GM10847 (cell line): ENCODE results near the gene CLASRP.

Experiments
- POLR2A ChIP-seq: IDR thresholded peaks from 2 replicates; pipeline ENCODE4 v1.6.1; 2011; ENCODE audit not compliant: insufficient read length; ENCODE audit errors: extremely low read depth

Gene CLASRP

DNA sequence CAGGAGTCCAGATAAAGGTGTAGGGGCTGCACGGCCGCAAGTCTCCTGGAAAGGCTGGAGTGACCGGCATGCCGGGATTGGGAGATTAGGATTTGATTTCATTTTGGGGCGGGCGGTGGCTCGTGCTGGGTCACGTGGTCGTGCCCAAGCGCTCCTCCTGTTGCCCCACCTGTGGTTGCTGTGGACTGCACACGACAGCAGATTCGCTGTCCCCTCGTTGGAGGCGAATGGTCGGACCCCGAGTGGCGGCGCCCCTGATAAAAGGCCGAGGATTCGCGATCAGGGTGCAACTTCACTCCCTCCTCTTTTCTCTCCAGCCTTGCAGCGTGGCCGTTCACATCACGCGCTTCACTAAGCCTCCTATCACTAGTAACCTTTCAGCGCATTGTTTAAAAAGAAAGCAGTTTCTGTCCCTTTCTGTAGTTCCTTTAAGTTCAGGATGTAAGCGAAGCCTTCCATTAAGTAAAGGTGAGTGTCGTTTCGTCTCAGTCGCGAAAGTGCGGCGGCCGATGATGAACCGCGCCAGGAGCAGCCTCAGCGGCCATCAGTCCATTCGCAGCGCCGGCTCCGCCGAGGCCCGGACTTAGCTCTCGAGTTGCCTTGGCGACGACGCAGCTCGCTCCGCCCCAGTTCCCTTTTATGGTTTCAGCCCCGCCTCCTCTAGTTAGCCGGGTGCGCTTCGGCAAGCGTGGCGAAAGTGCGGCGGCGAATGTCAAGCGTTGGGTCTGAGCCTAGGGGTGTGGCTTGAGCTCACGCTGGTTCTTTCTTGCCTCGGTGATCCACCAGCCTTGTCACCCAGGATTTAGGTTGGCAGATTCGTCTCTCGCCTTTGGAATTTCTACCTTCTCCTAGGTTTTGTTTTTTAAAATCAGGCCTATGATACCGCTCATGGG lies 52.4 kb downstream of the CLASRP start:
- peak; percentile 71 for TF ChIP-seq POLR2A

DNA sequence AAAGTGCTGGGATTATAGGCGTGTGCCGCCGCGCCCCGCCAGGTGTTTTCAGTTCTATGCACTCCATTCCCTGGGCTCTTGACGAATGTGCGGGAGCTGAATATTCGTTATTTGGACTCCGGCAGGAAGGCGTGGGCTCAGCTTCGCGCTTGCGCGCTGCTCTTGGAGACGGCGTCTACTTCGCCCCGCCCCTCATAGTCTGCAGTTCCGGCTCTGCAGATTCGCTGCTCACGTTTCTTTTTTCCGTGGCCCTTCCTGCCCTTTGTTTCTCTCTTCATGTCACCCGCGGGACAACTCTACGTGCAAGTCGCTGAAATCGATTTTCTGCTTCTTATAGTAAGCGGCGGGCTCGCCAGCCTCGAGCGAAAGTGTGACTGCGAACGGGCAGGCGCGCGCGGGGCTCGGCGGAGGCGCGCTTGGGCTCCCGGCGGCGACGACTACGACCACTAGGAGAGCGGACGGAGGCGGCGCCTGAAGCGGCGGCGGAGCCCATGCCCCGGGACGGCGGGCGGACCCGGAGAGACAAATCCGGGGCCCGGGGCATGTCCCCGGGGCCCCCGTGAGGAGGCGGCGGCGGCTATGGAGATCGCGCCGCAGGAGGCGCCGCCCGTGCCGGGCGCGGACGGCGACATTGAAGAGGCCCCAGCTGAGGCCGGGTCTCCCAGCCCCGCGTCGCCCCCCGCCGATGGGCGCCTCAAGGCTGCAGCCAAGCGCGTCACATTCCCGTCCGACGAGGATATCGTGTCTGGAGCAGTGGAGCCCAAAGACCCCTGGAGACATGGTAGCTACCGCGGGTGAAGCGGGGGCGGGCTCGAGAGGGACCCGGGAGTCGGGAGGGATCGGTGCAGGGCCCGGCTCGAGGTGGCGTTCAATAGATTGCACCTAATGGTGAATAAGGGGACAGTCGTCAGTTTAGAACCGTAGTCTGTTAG lies 54.2 kb downstream of the CLASRP start, which contains the start of gene PPP1R37:
TSS of gene PPP1R37 (plus strand) at position 433 of the 932 bp plus-strand sequence. CDS start at position 580, 147 bp downstream.
- TF ChIP-seq POLR2A, result peak; percentile 55

DNA sequence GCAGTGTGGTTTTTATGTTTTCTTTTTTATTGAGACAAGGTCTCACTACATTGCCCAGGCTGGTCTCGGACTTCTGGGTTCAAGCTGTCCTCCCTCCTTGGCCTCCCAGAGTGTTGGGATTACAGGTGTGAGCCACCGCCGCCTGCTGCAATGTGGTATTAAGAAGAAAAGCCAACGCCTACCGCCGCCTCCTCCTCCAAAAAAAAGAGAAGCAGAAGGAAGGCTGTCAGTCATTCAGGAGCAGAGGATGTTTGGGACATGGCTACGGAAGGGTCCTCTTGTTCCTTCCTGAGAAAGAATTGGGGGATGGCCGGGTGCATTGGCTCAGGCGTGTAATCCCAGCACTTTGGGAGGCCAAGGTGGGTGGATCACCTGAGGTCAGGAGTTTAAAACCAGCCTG lies 55.3 kb downstream of the CLASRP start:
- no peak for TF ChIP-seq POLR2A

DNA sequence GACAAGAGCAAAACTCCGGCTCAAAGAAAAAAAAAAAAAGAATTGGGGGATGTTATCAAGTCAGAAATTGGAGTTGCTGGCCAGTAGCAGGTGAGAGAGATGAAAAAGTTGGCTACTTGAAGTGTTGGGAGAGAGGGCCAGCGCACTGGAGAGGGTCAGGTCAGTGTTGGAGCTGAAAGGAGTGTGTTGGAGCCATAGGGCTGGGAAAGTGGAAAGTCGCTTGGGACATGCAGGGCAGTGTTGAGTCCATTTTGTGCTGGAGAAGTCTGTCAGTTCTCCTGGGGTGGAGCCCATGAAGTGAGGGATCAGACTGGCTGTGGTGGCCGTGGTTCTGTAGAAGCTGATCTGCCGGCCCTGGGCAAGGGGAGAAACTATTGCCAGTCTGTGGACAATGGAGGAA lies 55.9 kb downstream of the CLASRP start:
- TF ChIP-seq POLR2A, result no peak

DNA sequence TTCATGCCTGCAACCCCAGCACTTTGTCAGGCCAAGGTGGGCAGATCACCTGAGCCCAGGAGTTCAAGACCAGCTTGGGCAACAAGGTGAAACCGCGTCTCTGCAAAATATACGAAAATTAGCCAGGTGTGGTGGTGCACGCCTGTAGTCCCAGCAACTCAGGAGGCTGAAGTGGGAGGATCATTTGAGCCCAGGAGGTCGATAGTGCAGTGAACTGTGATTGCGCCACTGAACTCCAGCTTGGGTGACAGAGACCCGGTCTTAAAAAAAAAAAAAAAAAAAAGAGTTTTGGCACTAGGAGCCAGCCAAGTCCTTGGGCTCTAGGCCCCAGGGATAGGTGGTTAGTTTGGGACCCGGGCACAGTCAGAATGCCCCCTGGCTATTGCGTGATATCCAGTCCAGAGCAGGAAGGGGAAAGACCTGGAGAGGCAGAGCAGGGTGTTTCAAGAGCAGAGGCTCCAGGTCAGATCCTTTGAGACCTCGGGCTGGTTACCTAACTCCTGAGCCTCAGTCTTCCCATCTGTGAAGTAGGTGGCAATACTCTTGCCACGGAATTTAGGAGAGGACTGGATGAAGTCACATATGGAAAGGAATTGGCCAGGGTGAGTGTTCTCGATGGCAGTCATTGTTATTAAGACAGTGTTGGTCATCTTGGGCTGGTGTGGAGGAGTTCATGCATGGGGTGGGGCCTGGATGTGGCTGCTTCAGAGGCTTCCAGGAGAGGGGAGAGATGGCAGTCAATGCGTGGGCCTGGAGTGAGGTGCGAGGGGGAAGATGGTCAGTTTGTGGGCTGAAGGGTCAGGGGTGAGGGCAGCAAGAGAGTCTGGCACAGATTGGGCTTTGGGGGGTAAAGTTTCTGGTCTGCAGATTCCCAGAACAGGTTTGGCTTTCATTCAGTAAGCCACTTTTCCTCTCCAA lies 56.9 kb downstream of the CLASRP start:
- TF ChIP-seq POLR2A, result no peak

DNA sequence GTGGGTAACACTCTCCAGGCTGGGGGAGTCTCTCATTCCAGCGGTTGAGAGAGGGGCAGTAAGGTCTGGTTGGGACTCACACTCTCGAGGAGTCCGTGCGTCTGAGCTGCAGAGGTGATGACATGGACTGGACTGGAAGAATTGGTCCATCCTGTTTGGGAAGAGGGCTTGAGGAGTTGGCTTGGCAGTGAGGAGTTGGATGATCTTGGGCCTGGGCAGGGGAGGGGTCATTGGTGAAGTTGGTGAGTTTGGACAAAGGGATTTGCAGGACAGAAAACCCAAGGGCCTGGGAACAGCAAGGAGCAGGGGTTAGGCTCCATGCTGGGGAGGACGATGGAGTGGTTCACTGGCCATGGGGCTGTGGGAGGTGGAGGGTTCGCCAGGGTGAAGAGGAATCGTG lies 57.9 kb downstream of the CLASRP start:
- TF ChIP-seq POLR2A, result no peak

DNA sequence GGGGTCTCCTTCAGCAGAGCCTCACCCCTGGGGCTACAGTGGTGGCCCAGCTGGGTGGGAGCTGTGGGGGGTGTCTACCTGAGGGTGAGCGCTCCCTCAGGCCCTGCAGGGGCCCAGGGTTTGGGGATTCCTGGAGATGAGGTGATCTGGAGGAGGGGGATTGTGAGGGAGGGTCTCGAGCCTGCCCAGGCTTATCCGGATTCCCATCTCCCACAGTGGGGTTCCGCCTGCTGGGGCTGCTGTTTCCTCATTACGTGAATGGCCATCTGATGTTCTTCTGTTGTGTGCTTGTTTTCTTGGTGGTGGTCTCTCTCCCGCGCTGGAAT lies 58.6 kb downstream of the CLASRP start:
- TF ChIP-seq POLR2A, result no peak

DNA sequence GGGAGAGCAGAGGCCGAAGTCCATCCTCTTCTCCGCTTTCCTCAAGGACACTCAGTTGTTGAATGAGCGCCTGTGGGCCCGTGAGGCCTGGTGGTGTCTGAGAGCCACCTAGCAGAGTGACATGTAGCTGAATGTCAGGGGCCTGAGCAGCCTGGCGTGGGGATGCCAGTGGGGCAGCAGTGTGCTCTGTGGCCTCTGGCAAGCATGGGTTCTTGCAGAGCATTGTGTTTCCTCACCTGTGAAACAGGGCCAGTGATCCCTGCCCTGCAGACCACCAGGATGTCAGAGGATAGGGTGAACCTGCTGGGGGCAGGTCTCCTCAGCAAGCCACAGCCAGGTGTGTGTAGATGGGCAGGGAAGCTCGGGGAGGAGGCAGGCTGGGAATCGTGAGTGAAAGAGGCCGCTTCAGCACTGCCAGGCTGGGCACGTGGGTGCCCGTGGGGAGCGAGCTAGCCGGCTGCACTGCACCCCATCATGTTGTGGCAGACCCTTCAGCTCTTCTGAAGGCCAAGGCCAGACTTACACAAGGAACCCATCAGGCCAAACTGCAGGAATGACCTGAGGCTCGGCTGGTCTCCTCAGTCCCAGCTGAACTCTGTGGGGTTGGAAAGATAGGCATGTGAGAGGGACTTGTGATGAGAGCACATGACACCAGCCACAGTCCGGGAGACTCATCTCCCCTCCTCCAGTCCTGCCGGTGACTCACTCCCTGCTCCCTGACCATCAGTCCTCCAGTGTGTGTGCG lies 59.1 kb downstream of the CLASRP start:
- TF ChIP-seq POLR2A, result no peak

DNA sequence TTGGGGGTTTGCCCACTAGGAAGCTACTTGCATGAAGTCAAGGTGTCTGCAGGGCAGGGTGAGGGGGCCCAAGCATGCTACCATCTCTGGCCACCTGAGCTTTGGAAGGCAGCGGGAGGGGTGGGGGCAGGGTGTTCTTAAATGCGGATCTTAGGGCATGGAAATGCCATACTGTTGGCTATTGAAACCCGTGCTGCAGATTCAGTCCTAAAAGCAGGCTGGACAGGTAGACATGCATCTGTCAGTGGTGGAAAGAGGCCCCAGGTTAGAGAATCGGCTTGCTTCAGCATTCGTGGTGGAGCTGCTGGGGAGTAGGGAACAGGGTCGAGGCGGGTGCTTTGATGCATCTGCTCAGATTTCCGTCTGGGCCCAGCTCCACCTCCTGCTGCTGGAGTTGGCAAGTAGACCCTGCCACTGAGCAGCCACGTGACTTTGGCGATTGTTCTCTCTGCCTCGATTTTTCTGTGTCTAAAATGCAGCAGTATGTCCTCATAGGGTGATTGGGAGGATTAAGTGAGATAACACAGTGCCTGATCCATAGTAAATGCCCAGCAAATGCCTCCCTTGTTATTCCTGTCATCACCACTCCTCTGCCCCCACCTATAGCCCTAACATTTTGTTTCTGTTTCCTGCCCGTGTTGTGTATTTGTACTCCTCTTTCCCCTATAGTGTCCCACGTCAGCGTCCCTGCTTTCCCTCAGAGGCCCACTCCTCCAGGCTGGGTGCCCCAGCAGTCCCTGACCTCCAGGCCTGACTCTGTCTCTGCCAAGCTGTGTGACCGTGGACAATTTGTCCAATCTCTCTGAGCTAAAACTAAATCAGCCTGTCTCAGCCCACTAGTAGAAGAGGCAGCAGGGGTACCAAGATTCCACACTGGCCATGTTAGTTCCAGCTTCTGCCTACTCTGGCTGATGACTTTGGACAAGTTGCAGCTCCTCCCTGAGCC lies 59.9 kb downstream of the CLASRP start:
- no peak for TF ChIP-seq POLR2A

DNA sequence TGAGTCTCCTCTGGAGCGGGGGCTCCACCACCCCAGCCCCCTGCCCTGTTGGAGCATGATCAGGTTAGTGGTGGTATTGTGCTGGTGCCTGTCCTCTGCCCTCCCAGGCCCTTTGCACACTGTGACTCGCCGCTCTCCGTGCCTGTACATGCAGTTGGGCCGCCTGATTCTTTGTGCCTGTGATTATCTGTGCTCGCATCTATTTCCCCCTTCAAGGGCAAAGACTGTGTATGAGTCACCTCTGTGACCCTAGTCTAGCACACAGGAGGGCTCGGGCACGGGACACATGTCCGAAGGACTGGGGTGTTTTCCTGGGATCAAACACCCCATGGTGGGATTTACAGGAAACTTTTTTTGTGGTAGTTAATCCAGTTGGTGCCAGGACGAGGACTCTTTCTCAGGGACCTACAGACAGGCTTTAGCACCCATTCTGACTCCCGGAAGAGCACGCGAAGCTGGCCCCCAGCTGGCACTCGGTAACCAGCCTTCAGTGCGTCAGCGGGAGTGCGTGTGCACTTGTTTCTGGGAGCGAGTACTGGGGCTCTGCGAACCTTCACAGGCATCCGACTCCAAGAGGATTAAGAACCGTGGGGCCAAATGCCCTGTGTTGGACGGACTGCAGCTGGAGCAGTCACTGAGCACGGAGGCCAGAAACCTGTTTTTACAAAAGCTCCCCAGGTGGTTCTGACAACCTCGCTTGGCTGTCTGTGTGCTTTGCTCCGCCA lies 60.8 kb downstream of the CLASRP start:
- TF ChIP-seq POLR2A, result no peak

DNA sequence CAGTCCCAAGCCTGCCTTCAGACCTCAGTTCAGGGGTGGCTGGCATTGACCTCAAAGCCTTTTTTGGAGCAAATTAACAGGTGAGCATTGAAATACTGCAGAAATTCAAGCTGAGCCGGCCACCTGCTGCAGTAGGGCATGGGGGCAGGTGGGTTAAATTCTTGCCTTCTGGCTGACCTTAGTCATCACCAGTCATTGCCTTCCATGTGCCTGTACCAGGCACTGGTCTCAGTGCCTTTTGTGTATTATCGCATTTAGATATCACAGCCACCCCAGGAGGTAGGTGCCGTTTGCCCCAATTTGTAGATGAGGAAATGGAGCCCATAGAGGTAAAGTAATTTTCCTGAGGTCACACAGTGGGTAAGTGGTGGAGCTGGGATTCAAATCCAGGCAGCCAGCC lies 61.4 kb downstream of the CLASRP start:
- TF ChIP-seq POLR2A, result no peak

DNA sequence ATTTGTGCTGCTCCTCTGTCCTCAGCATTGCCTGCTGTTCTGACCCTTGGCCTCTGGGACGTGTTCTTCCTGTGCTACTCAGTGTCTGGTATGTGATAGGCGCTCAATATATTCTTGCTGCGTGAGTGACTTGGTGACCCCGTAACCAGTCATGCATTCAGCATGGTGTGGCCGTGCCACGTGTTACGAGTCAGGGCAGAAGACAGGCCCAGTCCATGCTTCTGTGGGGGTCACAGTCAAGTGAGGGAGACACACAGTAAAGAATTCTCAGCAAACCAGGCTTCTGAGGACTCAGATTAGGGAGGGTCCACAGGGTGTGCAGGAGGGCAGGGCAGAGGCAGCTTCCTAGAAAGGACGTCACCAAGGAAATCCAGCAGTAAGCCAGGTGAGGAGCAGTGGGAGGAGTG lies 62.0 kb downstream of the CLASRP start:
- no peak for TF ChIP-seq POLR2A
